Activated CD4-positive, alpha-beta T cell treated with anti-CD3 and anti-CD28 coated beads for 36 hours (primary cell): ENCODE measurements around the gene CRKL. TPM values are rescaled to one million over a fixed set of nuclear protein-coding genes. Genes with fewer than 3 reads are reported as not detected.

Experiments
- ATAC-seq: fragments of 200-7000 bp; cut with Tn5 transposase; one replicate; pipeline ENCODE4 v1.10.0; 2021; ENCODE audit warnings: mild to moderate bottlenecking, moderate library complexity
- CTCF ChIA-PET: fragments of 350-600 bp; sonication (Branson Sonifier 250); formaldehyde crosslinking; loops from one replicate; lab custom pipeline; 2021; ENCODE audit warnings: antibody characterized with exemption; lab: Charles Lee
- POLR2A ChIA-PET: fragments of 350-600 bp; sonication (Branson Sonifier 250); formaldehyde crosslinking; loops from one replicate; lab custom pipeline; 2021; ENCODE audit warnings: antibody characterized with exemption, inconsistent platforms; lab: Charles Lee
- DNase-seq: peaks from one replicate; pipeline ENCODE4 v3.0.0-alpha.2; 2020
- H3K27ac Mint-ChIP-seq: one replicate; pipeline ENCODE4 v1.8.0; 2021; ENCODE audit warnings: mixed read lengths
- H3K27me3 Mint-ChIP-seq: one replicate; pipeline ENCODE4 v1.8.0; 2021; ENCODE audit warnings: mixed read lengths
- H3K36me3 Mint-ChIP-seq: one replicate; pipeline ENCODE4 v1.8.0; 2021; ENCODE audit warnings: low read depth, mixed read lengths
- H3K4me1 Mint-ChIP-seq: one replicate; pipeline ENCODE4 v1.8.0; 2021; ENCODE audit warnings: mixed read lengths
- H3K4me3 Mint-ChIP-seq: one replicate; pipeline ENCODE4 v1.8.0; 2021; ENCODE audit warnings: mild to moderate bottlenecking, moderate library complexity, mixed read lengths
- H3K9me3 Mint-ChIP-seq: one replicate; pipeline ENCODE4 v1.8.0; 2021; ENCODE audit warnings: low read depth, mixed read lengths
- intact Hi-C, 2 experiments: fragments of 100-400 bp; cut with DNase I in 1 of 2; cut with micrococcal nuclease in 1 of 2; formaldehyde crosslinking; loops; one replicate each; pipeline versions ENCODE4 v1.14.2 to v1.15.1; 2022 to 2024; cut with DNase I, micrococcal nuclease
- total RNA-seq, 2 experiments: library from RNA; stranded (reverse); gene quantifications; one replicate each; pipeline ENCODE4 v1.2.3, GENCODE V29; 2021

CRKL gene
- total RNA-seq, 2 experiments from 2014 or later: 80.8 to 92.0 TPM

DNA sequence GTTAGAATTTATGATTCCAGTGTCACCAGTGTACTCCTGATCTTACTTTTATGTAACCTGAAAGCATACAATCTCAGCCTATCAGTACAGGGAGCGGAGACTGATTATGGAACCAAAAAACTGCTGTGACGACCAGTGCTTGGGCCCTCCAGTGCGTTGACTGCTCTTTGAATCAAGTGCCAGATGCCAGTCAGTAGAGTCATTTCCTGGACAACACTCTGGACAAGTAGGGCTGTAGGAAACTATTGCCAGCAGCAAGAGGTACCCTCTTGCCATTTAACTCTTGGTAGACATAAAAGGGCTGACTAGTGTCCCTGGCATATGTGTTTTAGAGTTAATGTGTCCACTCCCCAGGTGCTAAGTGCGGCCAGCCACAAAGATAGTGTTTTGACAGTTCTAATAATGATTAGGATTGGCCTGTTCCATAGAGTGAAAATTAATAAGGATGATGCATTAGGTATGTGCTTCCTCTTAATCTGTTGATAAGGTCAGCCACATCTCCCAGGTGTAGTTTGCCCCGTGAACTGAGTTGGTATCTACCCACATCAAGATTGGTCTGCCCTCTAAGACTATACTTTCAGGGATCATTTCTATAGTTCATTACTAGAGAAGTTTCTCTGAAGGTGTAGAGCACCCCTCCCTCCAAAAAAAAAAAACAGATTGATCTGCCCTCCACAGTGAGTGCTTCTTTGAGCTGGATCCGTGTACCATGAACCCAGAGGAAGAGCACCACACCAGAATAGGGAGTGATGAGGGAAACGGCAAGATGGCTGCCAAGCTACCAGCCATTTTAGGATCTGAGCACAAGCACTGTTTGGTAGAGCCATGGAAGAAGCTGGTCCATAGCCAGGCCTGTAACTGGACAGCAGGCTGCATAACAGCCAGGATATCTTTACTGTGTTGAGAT is 29.1 kb downstream of the CRKL start:
- intact Hi-C loops: no loop called here

DNA sequence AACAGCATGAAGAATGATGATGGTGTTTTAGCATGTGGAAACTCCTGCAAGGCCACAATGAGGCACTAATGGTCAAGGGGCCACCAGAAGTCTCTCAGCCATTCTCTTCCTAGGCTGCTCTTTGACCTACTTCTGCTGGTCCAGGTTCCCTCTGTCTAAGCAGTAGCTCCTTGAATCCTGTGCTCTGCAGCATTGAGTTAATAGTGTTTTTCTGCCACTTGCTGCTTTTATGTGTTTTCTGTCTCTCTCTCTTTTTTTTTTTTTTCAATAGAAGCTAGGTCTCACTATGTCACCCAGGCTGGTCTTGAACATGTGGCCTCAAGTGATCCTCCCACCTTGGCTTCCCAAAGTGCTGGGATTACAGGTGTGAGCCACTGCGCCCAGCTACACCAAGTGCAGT is 29.8 kb downstream of the CRKL start:
- CTCF ChIA-PET: interaction anchor here (1.1 kb wide), 1 partner anchor 9 kb away, joined by 5 read pairs; no protein-coding TSS in a partner anchor

More for the DNA sequence above, 29.1 kb downstream of the CRKL start:
- Mint-ChIP-seq H3K36me3 (peaks cover 38% of the 10 kb centered on the region), H3K27me3 (no peaks in the 10 kb centered on the region), H3K4me1 (peaks cover 50% of the 10 kb centered on the region), H3K9me3 (no peaks in the 10 kb centered on the region), H3K4me3 (no peak overlapping the region), H3K27ac (peak overlapping the region; percentile 8)
- DNase-seq: no peak
- CTCF ChIA-PET: interaction anchor here (1.1 kb wide), 1 partner anchor 8 kb away, joined by 5 read pairs; no protein-coding TSS in a partner anchor
- POLR2A ChIA-PET: interaction anchor here (0.7 kb wide), 1 partner anchor 98 kb away, joined by 4 read pairs; no protein-coding TSS in a partner anchor
- no peak for ATAC-seq

DNA sequence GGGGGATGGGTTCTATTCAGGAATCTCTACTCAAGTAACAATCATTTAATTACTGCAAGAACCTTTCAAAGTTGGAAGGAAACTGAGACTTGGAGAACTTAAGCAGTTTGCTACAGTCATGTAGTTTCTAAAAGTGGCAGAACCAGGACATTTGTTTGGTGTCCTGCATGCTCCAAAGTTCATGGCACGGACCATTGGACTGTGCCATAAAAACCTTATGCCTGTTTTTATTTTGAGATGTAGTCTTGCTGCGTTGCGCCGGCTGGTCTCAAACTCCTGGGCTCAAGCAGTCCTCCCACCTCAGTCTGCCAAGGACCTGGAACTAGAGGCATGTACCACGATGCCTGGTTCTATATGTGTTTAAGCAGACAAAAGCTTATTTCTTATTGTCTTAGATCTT is 31.2 kb downstream of the CRKL start:
- ChIA-PET CTCF (no interaction called here), POLR2A (no interaction called here)
- no peaks in the 10 kb centered on the region for H3K27me3 Mint-ChIP-seq
- H3K9me3 Mint-ChIP-seq: no peaks in the 10 kb centered on the region
- DNase-seq: no peak
- H3K36me3 Mint-ChIP-seq: peaks cover 38% of the 10 kb centered on the region
- intact Hi-C loops: no loop called here
- H3K4me1 Mint-ChIP-seq: peaks cover 33% of the 10 kb centered on the region
- H3K27ac Mint-ChIP-seq: no peak overlapping the region
- no peak for ATAC-seq
- H3K4me3 Mint-ChIP-seq: no peak overlapping the region

More for the DNA sequence above, 29.8 kb downstream of the CRKL start:
- no peak overlapping the region for H3K4me3 Mint-ChIP-seq
- H3K4me1 Mint-ChIP-seq: peaks cover 46% of the 10 kb centered on the region
- no peak overlapping the region for H3K27ac Mint-ChIP-seq
- H3K9me3 Mint-ChIP-seq: no peaks in the 10 kb centered on the region
- POLR2A ChIA-PET: interaction anchor here (0.7 kb wide), 1 partner anchor 97 kb away, joined by 4 read pairs; no protein-coding TSS in a partner anchor
- peaks cover 40% of the 10 kb centered on the region for H3K36me3 Mint-ChIP-seq
- DNase-seq (no peak), ATAC-seq (no peak)
- no peaks in the 10 kb centered on the region for H3K27me3 Mint-ChIP-seq
- intact Hi-C loops: no loop called here

DNA sequence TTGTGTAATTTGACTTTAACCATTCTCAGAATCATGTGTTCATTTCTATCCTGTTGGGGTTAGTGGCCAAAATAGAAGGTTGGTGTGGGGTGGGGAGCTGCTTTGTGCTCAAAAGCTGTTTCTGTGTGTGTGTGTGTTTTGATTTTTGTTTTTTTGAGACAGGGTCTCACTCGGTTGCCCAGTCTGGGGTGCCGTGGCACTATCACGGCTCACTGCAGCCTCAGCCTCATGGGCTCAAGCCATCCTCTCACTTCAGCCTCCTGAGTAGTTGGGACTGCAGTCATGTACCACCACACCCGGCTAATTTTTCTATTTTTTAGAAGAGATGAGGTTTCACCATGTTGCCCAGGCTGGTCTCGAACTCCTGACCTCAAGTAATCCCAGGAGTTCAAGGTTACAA is 31.8 kb downstream of the CRKL start:
- no peaks in the 10 kb centered on the region for H3K27me3 Mint-ChIP-seq

DNA sequence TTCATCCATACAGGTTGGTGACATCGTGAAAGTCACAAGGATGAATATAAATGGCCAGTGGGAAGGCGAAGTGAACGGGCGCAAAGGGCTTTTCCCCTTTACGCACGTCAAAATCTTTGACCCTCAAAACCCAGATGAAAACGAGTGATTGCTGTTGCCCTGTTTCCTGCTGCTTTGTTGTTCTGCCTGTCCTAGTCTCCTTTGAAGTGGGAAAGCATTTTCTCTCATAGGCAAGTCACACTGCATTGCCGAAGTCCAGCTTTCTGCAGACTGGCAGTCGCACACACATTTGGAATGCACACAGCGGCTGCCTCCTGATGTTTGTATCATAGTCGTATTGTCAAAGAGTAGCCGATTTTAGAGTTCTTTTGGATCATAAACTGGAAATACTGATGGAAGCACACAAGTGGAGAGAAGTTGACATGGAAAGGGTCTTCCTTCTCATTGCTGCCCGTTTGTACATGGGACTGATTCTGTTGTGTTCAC is 32.5 kb downstream of the CRKL start:
- DNase-seq: no peak
- intact Hi-C loops: no loop called here
- ChIA-PET CTCF (interaction anchor here (1.0 kb wide), 1 partner anchor 14 kb away, joined by 3 read pairs; no protein-coding TSS in a partner anchor), POLR2A (interaction anchor here (0.6 kb wide), 1 partner anchor 90 kb away, joined by 3 read pairs; no protein-coding TSS in a partner anchor)
- no peaks in the 10 kb centered on the region for H3K9me3 Mint-ChIP-seq
- H3K4me1 Mint-ChIP-seq: peaks cover 29% of the 10 kb centered on the region
- H3K27ac Mint-ChIP-seq: peak overlapping the region; percentile 42
- no peak overlapping the region for H3K4me3 Mint-ChIP-seq
- H3K36me3 Mint-ChIP-seq: peaks cover 42% of the 10 kb centered on the region
- no peak for ATAC-seq
- H3K27me3 Mint-ChIP-seq: no peaks in the 10 kb centered on the region

More for the DNA sequence above, 31.8 kb downstream of the CRKL start:
- no peaks in the 10 kb centered on the region for H3K9me3 Mint-ChIP-seq
- peaks cover 29% of the 10 kb centered on the region for H3K4me1 Mint-ChIP-seq
- intact Hi-C loops: no loop called here
- H3K36me3 Mint-ChIP-seq: peaks cover 38% of the 10 kb centered on the region
- H3K4me3 Mint-ChIP-seq: no peak overlapping the region
- no peak overlapping the region for H3K27ac Mint-ChIP-seq
- POLR2A ChIA-PET: no interaction called here
- ATAC-seq (no peak), DNase-seq (no peak)
- CTCF ChIA-PET: interaction anchor here (0.7 to 1.0 kb wide), 2 partner anchors 13 to 48 kb away, joined by 3 read pairs; no protein-coding TSS in a partner anchor

DNA sequence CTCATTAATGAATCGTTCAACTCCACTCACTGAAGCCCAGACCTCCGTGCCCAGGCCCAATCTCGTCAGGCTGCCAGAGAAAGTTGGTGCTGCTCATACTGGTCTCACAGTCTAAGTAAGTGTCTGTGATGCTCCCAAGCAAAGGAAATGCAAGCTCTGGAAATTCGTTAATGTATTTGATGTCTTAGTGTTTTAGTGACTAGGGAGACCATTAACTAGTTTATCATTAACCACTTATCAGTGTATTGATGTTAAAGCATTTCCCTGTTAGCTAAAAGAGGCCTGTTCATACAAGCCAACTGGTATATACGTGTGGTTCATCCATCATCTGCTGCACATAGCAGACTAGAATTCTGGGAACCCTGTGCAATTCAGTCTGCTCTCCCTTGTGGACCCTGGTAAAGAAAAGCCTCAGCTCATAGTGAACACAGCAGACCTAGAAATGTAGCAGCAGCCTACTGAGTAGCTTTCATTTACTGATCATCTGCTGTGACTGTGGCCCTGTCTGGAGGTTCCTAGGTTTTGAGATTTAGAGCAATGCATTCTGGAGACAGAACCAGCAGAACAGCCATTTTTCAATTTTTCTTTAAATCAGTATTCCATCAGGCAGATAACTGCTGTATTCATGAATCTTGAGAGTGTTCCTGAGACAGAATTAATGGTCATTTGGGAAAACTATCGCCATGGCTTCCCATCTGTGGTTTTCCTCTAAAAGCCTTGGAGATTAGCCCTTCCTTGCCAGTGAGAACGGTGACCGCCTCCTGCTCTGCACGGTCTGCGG is 34.1 kb downstream of the CRKL start:
- CTCF ChIA-PET: interaction anchor here (0.6 to 1.4 kb wide), 4 partner anchors 9 to 72 kb away, joined by 3 to 4 read pairs (median 4); no protein-coding TSS in a partner anchor
- intact Hi-C loops: no loop called here
- POLR2A ChIA-PET: interaction anchor here (0.8 kb wide), 1 partner anchor 20 kb away, joined by 3 read pairs; no protein-coding TSS in a partner anchor
- DNase-seq (no peak), ATAC-seq (no peak)
- H3K36me3 Mint-ChIP-seq: peaks cover 44% of the 10 kb centered on the region
- H3K27me3 Mint-ChIP-seq: peaks cover 2% of the 10 kb centered on the region
- no peak overlapping the region for H3K27ac Mint-ChIP-seq
- H3K9me3 Mint-ChIP-seq: no peaks in the 10 kb centered on the region
- peaks cover 18% of the 10 kb centered on the region for H3K4me1 Mint-ChIP-seq
- H3K4me3 Mint-ChIP-seq: no peak overlapping the region

DNA sequence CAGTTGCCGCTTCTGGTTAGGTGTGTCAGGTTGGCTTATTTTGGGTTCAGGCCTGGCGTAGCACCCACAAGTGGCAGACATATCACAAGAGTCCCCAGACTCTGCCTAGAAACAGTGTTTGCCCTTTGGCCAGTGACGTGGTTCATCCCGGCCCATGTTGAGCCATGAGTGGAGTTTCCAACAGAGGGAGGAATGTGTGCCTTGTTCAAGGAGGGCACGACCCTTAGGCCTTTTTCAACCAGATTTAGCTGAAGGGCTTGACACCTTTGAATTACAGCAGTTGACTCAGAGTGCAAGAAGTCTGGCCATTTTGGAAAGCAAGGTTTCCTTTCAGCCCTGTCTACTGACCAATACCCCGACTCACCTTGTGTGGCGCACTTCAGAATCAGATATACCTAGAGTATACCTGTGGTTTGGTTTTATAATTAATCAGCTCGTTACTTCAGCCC is 34.7 kb downstream of the CRKL start:
- no peak overlapping the region for H3K4me3 Mint-ChIP-seq
- intact Hi-C loops: no loop called here
- peaks cover 40% of the 10 kb centered on the region for H3K36me3 Mint-ChIP-seq
- H3K27ac Mint-ChIP-seq: no peak overlapping the region
- POLR2A ChIA-PET: no interaction called here
- no peak for ATAC-seq
- H3K27me3 Mint-ChIP-seq: peaks cover 7% of the 10 kb centered on the region
- CTCF ChIA-PET: interaction anchor here (1.4 kb wide), 1 partner anchor 16 kb away, joined by 3 read pairs; no protein-coding TSS in a partner anchor
- H3K9me3 Mint-ChIP-seq: no peaks in the 10 kb centered on the region
- no peak for DNase-seq
- peaks cover 14% of the 10 kb centered on the region for H3K4me1 Mint-ChIP-seq

DNA sequence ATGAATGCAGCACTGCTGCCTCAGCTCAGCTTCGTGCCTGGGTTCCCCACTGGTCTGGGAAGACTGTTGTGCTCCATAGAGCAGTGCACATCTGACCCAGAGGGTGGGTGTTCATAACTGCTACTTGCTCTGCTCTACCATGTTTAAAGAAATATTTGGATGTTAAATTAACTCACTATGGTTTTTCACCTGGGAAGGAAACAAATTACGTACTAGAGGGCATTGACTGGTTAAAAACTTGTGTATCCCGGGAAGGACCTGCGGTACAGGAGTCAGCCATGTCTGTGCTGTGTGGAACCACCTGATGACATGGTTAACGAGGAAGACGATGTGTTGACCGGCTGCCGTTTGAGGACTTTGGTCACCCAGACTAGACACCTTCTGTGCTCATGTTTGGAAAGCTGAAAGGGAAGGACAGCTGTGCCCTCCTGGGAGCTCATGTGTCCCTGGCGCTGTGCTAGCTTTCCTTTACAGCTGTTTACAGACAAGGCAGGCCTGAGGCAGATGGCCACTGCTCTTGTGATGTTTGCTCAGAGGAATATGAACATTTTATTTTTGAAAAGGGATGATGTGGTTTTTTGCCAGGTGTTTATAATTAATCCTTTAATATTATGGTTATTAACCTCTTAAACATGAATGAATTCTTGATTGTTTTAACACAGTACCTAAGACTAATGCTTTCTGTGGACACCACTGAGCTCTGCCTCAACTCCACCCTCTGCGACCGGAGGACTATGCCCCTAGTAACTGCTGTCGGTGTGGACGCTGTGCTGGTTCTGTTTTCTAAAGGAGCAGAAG is 35.5 kb downstream of the CRKL start:
- ATAC-seq (no peak), DNase-seq (no peak)
- Mint-ChIP-seq H3K9me3 (no peaks in the 10 kb centered on the region), H3K36me3 (peaks cover 40% of the 10 kb centered on the region), H3K4me1 (peaks cover 18% of the 10 kb centered on the region), H3K4me3 (no peak overlapping the region), H3K27ac (no peak overlapping the region), H3K27me3 (peaks cover 10% of the 10 kb centered on the region)
- intact Hi-C loops: no loop called here
- ChIA-PET CTCF (interaction anchor here (0.8 to 1.4 kb wide), 3 partner anchors 9 to 169 kb away, joined by 3 read pairs; no protein-coding TSS in a partner anchor), POLR2A (no interaction called here)

DNA sequence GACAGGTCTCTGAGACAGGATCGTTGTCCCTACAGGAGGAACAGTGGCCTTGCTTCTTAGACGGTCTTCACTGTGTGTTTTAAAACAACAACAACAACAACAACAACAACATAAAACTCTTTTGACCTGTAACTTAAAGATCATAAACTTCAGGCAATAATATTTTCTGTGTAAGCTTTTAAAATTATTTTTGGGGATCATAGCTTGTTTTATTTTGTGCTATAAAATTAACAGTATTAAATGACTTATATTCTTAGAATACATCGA is 36.1 kb downstream of the CRKL start:
- Mint-ChIP-seq H3K9me3 (no peaks in the 10 kb centered on the region), H3K4me1 (peaks cover 15% of the 10 kb centered on the region), H3K27me3 (peaks cover 16% of the 10 kb centered on the region), H3K36me3 (peaks cover 38% of the 10 kb centered on the region), H3K27ac (no peak overlapping the region), H3K4me3 (no peak overlapping the region)
- POLR2A ChIA-PET: no interaction called here
- CTCF ChIA-PET: interaction anchor here (0.8 to 1.2 kb wide), 3 partner anchors 9 to 169 kb away, joined by 3 read pairs; no protein-coding TSS in a partner anchor
- intact Hi-C loops: no loop called here
- no peak for DNase-seq
- ATAC-seq: no peak

DNA sequence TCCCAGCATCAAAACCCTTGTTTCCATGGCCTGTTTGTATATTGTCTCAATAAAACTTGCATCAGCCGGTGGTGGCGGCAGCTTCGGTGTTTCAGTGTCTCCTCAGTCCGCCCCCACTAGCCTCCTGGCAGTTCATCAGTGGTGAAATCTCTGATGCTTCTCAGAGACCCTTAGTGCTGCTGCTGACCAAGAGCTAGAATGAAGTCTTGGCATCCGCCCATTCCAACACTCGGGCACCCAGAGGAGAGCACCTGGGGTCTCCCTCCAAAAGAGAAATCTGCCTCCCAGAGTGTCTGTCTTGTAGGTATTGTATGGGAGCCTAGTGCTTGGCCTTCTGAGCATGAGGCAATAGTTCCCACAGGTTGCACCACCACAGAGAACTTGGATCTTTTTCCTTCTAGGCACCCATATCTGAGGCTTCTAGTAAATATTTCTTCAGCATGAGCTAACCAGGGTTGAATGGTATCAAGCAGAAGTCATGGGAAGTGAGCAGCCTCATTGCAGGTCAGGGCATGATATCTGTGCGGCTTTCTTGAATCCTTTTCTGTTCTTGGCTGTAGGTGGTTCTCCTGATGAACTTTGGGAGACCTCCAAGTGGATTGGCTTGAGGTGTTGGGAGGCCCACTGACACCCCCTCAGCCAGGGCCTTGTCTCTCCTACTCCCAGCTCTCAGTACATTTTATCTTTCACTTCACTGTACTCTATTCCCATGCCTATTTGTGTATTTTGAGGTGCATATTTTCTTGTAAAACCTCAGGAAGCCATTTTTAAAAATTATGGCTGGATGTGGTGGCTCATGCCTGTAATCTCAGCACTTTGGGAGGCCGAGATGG is 36.7 kb downstream of the CRKL start:
- intact Hi-C loops: no loop called here
- Mint-ChIP-seq H3K9me3 (no peaks in the 10 kb centered on the region), H3K36me3 (peaks cover 36% of the 10 kb centered on the region), H3K27me3 (peaks cover 16% of the 10 kb centered on the region), H3K4me1 (peaks cover 14% of the 10 kb centered on the region), H3K27ac (peak overlapping the region; percentile 20), H3K4me3 (no peak overlapping the region)
- DNase-seq (no peak), ATAC-seq (no peak)
- POLR2A ChIA-PET: no interaction called here
- CTCF ChIA-PET: interaction anchor here (0.7 to 1.2 kb wide), 4 partner anchors 8 to 739 kb away, joined by 3 read pairs; no protein-coding TSS in a partner anchor
